GM12878 (cell line): Measurements from ENCODE around the gene SPATA1. TPM values are rescaled to one million over a fixed set of nuclear protein-coding genes. Genes with fewer than 3 reads are reported as not detected.
A peak's percentile ranks its signal among the peaks of the same experiment; 100 is the strongest.

ENCODE experiments used
- ATAC-seq: fragments of 200-7000 bp; cut with Tn5 transposase; 3 replicates; pipeline ENCODE4 v1.9.1; 2020; ENCODE audit warnings: mild to moderate bottlenecking, moderate library complexity
- BruUV-seq: library from RNA; stranded (reverse); fragments of 400-500 nt; replicated peaks from 2 replicates; lab custom pipeline; 2021; lab: Mats Ljungman, UMichigan
- CTCF ChIA-PET: fragments of 300-600 bp; sonication (Branson Sonifier 250); formaldehyde crosslinking; extraction: SDS; loops from one replicate; lab custom pipeline; 2021; ENCODE audit warnings: inconsistent platforms; lab: Yijun Ruan, JAX
- POLR2A ChIA-PET: fragments of 350-600 bp; formaldehyde crosslinking; extraction: SDS; loops from one replicate; lab custom pipeline; 2021; ENCODE audit warnings: inconsistent platforms; lab: Charles Lee
- RAD21 ChIA-PET: fragments of 300-600 bp; sonication (Branson Sonifier 250); formaldehyde crosslinking; loops from one replicate; lab custom pipeline; 2023; ENCODE audit warnings: antibody characterized with exemption; ENCODE audit not compliant: unreplicated experiment; lab: Charles Lee
- SMC1A ChIA-PET: fragments of 300-600 bp; sonication (Branson Sonifier 250); formaldehyde crosslinking; loops from one replicate; lab custom pipeline; 2023; ENCODE audit not compliant: unreplicated experiment, uncharacterized antibody; lab: Charles Lee
- DNase-seq: peaks from one replicate; pipeline ENCODE4 v3.0.0-alpha.2; 2011; ENCODE audit warnings: low read depth, low spot score
- FAIRE-seq: peaks from 3 replicates; lab custom pipeline; 2011; peaks lifted over from hg19 to GRCh38; lab: Jason Lieb, UNC
- H2AFZ ChIP-seq: 2 replicates; pipeline ENCODE4 v1.6.0; 2011; ENCODE audit warnings: low read depth, low read length, control low read depth; ENCODE audit not compliant: control insufficient read depth
- H3K27ac ChIP-seq: 2 replicates; pipeline ENCODE4 v1.5.1; 2011; ENCODE audit warnings: control low read depth; ENCODE audit not compliant: control insufficient read depth, insufficient read depth
- H3K27me3 ChIP-seq, 2 experiments: replicated peaks in 1 of 2; 2 replicates each; pipeline versions ENCODE4 v1.6.0 to v1.6.1; 2011; ENCODE audit warnings: low read length in 1 of 2; ENCODE audit not compliant: control insufficient read depth in 2 of 2, insufficient read depth in 2 of 2
- H3K36me3 ChIP-seq, 2 experiments: 2 replicates each; pipeline ENCODE4 v1.5.1; 2011; ENCODE audit warnings: low read length in 1 of 2; ENCODE audit not compliant: control insufficient read depth in 2 of 2, insufficient read depth in 2 of 2
- H3K4me1 ChIP-seq: 2 replicates; pipeline ENCODE4 v1.6.1; 2011; ENCODE audit warnings: mild to moderate bottlenecking, low read length, moderate library complexity, mixed read lengths; ENCODE audit not compliant: control insufficient read depth, insufficient read depth
- H3K4me2 ChIP-seq: 2 replicates; pipeline ENCODE4 v1.6.0; 2011; ENCODE audit warnings: control low read depth; ENCODE audit not compliant: control insufficient read depth, insufficient read depth
- H3K4me3 ChIP-seq: fragments of 200-600 bp; sonication (generic); 2 replicates; pipeline ENCODE4 v1.5.1; 2016
- H3K79me2 ChIP-seq: 2 replicates; pipeline ENCODE4 v1.6.0; 2011; ENCODE audit warnings: low read length; ENCODE audit not compliant: control insufficient read depth, insufficient read depth
- H3K9ac ChIP-seq: 2 replicates; pipeline ENCODE4 v1.8.0; 2011; ENCODE audit warnings: low read length, control low read depth, mixed read lengths; ENCODE audit not compliant: control insufficient read depth, insufficient read depth
- H3K9me3 ChIP-seq: replicated peaks from 3 replicates; pipeline ENCODE4 v1.5.1; 2011; ENCODE audit warnings: mild to moderate bottlenecking, low read length; ENCODE audit not compliant: control insufficient read depth, insufficient read depth
- H4K20me1 ChIP-seq: 2 replicates; pipeline ENCODE4 v1.6.0; 2011; ENCODE audit not compliant: control insufficient read depth, insufficient read depth
- BMI1 ChIP-seq: fragments of 450-650 bp; IDR thresholded peaks from 2 replicates; pipeline ENCODE4 v1.6.1; 2016; ENCODE audit warnings: mild to moderate bottlenecking, moderate library complexity, borderline replicate concordance
- CUX1 ChIP-seq: IDR thresholded peaks from 2 replicates; pipeline ENCODE4 v1.6.1; 2012; ENCODE audit warnings: improper control_type of control experiment, low read depth, low read length; ENCODE audit not compliant: insufficient replicate concordance
- HDAC6 ChIP-seq: fragments of 200-600 bp; sonication (generic); IDR thresholded peaks from one replicate; pipeline ENCODE4 v1.8.0; 2017; ENCODE audit warnings: antibody characterized with exemption; ENCODE audit not compliant: unreplicated experiment
- HDGF ChIP-seq: fragments of 450-650 bp; IDR thresholded peaks from 2 replicates; pipeline ENCODE4 v1.6.1; 2016; ENCODE audit warnings: antibody characterized with exemption
- IRF4 ChIP-seq: IDR thresholded peaks from 2 replicates; pipeline ENCODE4 v1.6.1; 2011; ENCODE audit warnings: low read depth, low read length
- MTA2 ChIP-seq: fragments of 450-650 bp; IDR thresholded peaks from 2 replicates; pipeline ENCODE4 v1.6.1; 2016; ENCODE audit warnings: low read depth, mild to moderate bottlenecking, moderate library complexity
- NFXL1 ChIP-seq: fragments of 450-650 bp; IDR thresholded peaks from 2 replicates; pipeline ENCODE4 v1.6.1; 2017; ENCODE audit warnings: antibody characterized with exemption, mild to moderate bottlenecking, borderline replicate concordance
- NR2C2 ChIP-seq: IDR thresholded peaks from 2 replicates; pipeline ENCODE4 v1.6.1; 2011; ENCODE audit warnings: borderline replicate concordance, low read depth; ENCODE audit not compliant: control insufficient read depth, insufficient read length
- PRDM15 ChIP-seq: fragments of 450-650 bp; formaldehyde crosslinking; IDR thresholded peaks from 2 replicates; pipeline ENCODE4 v1.4.0; 2020; ENCODE audit warnings: mild to moderate bottlenecking, moderate library complexity
- SIN3A ChIP-seq: IDR thresholded peaks from 2 replicates; pipeline ENCODE4 v1.6.1; 2012; ENCODE audit warnings: low read depth, low read length, improper control_type of control experiment
- ZBED1 ChIP-seq: IDR thresholded peaks from 2 replicates; pipeline ENCODE4 v1.6.1; 2016; ENCODE audit warnings: borderline replicate concordance
- WGBS: methylation state at CpG from one replicate; pipeline ENCODE4 v1.1.6; 2016; ENCODE audit warnings: low lambda C conversion rate; ENCODE audit not compliant: insufficient replicate concordance, insufficient coverage; ENCODE audit errors: missing lambda C conversion rate; 5-methylcytosine and 5-hydroxymethylcytosine counted together
- in situ Hi-C: fragments of 300-500 bp; cut with MboI; formaldehyde crosslinking; loops from 9 replicates; pipeline ENCODE4 v1.14.3; 2018; ENCODE audit warnings: mixed read lengths
- intact Hi-C: fragments of 100-400 bp; cut with micrococcal nuclease; formaldehyde crosslinking; loops from one replicate; pipeline ENCODE4 v1.14.2; 2022; ENCODE audit not compliant: unreplicated experiment
- polyA plus RNA-seq, 11 experiments: library from polyadenylated mRNA; depleted of rRNA in 4 of 11; unstranded in 6 of 11; stranded (reverse) in 5 of 11; fragments of >200 nt; fragmentation: Nextera tagmentation in 4 of 11; fragmentation: Illumina TruSeq in 1 of 11; extraction: Ambion mirVana in 4 of 11; extraction: Trizol in 1 of 11; gene quantifications; 1 replicate in 1 of 11; 2 replicates in 10 of 11; pipeline versions ENCODE4 v1.2.1 to v1.2.3, GENCODE V29; 2011 to 2016; ENCODE audit warnings: inconsistent platforms in 2 of 11, missing spikeins in 2 of 11, low read depth in 1 of 11
- total RNA-seq, 4 experiments: library from RNA; depleted of rRNA in 3 of 4; stranded (reverse); fragments of >200 nt in 3 of 4; fragmentation: Illumina TruSeq in 1 of 4; extraction: Trizol in 1 of 4; gene quantifications; 2 replicates each; pipeline versions ENCODE4 v1.2.1 to v1.2.3, GENCODE V29; 2013 to 2021

Gene SPATA1
- total and polyA plus RNA-seq, 10 of the 15 experiments (the other 5 are each of a cell fraction or from before 2014, with no cell fraction given): 0.74 to 2.4 (median 1.9) TPM

GRCh38 chr1:84573967-84574842 lies 68.0 kb downstream of the SPATA1 start, which contains the start of gene CTBS:
TSS of gene CTBS (minus strand) at chr1:84574440. CDS start at chr1:84574415, 25 bp downstream.
- FAIRE-seq (peak; percentile 76), DNase-seq (peak; percentile 45), ATAC-seq (peak; percentile 94)
- under 1% methylated on average over 64 of the region's 67 CpGs for WGBS
- ChIA-PET POLR2A (interaction anchor here (0.6 to 3.9 kb wide), 17 partner anchors 8 to 702 kb away, joined by 3 to 60 read pairs (median 4); partner anchors contain the start of genes BCL10, GNG5 and SPATA1), RAD21 (interaction anchor here (1.1 to 3.1 kb wide), 7 partner anchors 11 to 132 kb away, joined by 3 to 26 read pairs (median 4); partner anchors contain the start of genes GNG5 and SPATA1), CTCF (interaction anchor here (0.8 to 2.6 kb wide), 10 partner anchors 12 to 723 kb away, joined by 3 to 14 read pairs (median 4); partner anchors contain the start of genes GNG5 and SPATA1), SMC1A (interaction anchor here (0.5 to 2.8 kb wide), 20 partner anchors 9 to 575 kb away, joined by 3 to 16 read pairs (median 3); partner anchors contain the start of genes GNG5 and SPATA1)
- Histone ChIP-seq H3K27me3 (no peaks in the 10 kb centered on the region), H3K36me3 (peaks cover 0 to 8% of the 10 kb centered on the region in 2 experiments; a peak in 1 of 4 replicates), H3K27ac (peak within 1 kb of the TSS; percentile 99), H3K4me1 (no peaks in the 10 kb centered on the region), H3K4me2 (peak within 1 kb of the TSS; percentile 78), H3K9ac (peak within 1 kb of the TSS; percentile 99), H3K79me2 (peaks cover 25% of the 10 kb centered on the region), H2AFZ (peak within 1 kb of the TSS; percentile 91), H3K9me3 (no peaks in the 10 kb centered on the region), H4K20me1 (no peaks in the 10 kb centered on the region), H3K4me3 (peak within 1 kb of the TSS; percentile 83)
- BruUV-seq: TSS peak; percentile 76
- in situ Hi-C loops: loop anchor here (10.0 kb wide), 1 partner anchor 701 kb away; the partner anchor contains the start of gene BCL10
- intact Hi-C loops: loop anchor here (1.0 to 10.0 kb wide), 4 partner anchors 47 to 421 kb away; partner anchors contain the start of genes GNG5, MCOLN2, RPF1 and SPATA1
- no peak for TF ChIP-seq PRDM15 (CRISPR knock-in tag)
- TF ChIP-seq CUX1: no peak
- TF ChIP-seq IRF4: no peak
- TF ChIP-seq NR2C2: no peak
- TF ChIP-seq HDGF: no peak
- TF ChIP-seq HDAC6: no peak
- no peak for TF ChIP-seq SIN3A
- 0 out of 2 replicates have a peak, but pooled peaks have one; percentile 79 for TF ChIP-seq NFXL1
- TF ChIP-seq MTA2: peak; percentile 20; the same call in 1 of the 2 replicates
- TF ChIP-seq ZBED1: 0 out of 2 replicates have a peak, but pooled peaks have one; percentile 17
- no peak for TF ChIP-seq BMI1
